ENCODE measurements around the gene CMTM6. TPM values are rescaled to one million over a fixed set of nuclear protein-coding genes. Genes with fewer than 3 reads are reported as not detected.
A peak's percentile ranks its signal among the peaks of the same experiment; 100 is the strongest.
"Not testable (repeated sequence)": the region's sequence is repeated elsewhere in the genome, so short reads cannot be mapped to it uniquely, and the experiment has no call there.

CMTM6 gene
- total RNA-seq, 2 donors from 2014 or later: 56.6 to 69.6 TPM

DNA sequence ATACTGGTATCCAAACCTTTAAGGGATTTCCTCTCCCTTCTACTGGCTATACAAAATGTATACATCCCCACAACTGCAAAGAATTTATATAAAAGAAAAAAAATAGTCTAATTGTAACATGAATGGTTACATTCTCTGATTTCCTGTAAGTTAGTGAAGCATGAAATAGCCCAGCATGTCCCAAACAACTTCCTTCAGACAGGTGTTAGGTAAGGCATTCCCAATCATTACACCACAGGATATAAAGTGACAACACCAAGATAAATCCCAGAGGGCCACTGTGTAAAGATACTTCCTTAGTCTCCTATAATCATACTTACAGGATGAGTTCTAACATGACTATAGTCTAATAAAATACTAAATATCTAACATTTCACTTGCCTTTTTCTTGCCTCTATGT, 7.6 kb downstream of the CMTM6 start:
- ATAC-seq (replicated peaks in 1 of 2): no peak
- peaks cover 5 to 8% of the 10 kb centered on the region in 2 donors for H3K36me3 Mint-ChIP-seq (ENCODE audit: insufficient read depth in 2 of 2)
- DNase-seq: no peak
- H3K4me1 Mint-ChIP-seq (ENCODE audit: low read depth): peaks cover 36% of the 10 kb centered on the region
- H3K27me3 Mint-ChIP-seq (ENCODE audit: low read depth): no peaks in the 10 kb centered on the region
- no peaks in the 10 kb centered on the region for H3K9me3 Mint-ChIP-seq
- H3K27ac Mint-ChIP-seq: no peak overlapping the region
- peak overlapping the region in 1 of 2 donors; percentile 26 for H3K4me3 Mint-ChIP-seq

DNA sequence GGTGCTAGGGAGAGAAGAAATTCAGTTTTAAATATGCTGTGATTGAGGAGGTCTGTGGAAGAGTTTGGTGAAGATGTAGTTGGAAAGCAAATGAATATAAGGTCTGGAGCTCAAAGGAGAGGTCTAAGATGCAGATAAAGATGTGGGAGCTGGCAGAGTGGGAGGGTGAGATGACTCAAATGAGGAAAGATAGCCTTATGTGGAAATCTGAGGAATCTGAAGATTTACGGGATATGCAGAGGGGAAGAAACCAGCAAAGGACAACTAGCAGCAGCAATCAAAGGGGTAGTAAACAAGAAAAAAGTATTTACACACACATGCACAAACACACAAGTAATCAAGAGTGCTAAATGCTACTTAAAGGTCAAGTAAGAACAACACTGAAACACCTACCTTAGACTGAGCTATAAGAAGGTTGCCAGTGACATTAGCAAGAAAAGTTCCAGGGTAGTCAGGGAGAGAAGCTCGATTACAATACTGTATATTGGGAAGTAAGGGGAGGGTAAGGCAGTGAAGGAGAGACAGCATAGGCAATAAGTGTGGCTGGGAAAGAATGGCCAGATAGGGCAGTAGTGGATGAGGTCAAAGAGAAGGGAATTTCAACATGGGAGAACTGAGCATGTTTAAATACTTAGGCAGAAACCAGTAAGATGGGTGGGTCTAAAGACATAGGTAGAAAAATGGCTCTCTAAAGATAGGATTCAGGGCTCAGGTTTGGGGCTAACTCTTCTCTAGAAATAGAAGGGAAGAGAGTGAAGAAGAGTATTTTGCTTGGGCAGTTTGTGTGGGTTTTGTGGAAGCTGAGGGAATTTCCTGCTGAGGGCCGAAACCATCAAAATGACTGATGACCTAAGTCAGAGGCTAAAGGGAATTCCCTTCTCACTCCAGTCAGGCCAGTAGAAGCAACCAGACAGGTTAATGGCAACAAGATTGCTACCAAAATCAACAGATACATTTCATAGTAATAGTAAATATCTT, 8.9 kb downstream of the CMTM6 start:
- Mint-ChIP-seq H3K4me1 (ENCODE audit: low read depth) (peaks cover 27% of the 10 kb centered on the region), H3K4me3 (no peak overlapping the region), H3K36me3 (ENCODE audit: insufficient read depth in 2 of 2) (peaks cover 5 to 8% of the 10 kb centered on the region in 2 donors), H3K9me3 (no peaks in the 10 kb centered on the region), H3K27me3 (ENCODE audit: low read depth) (no peaks in the 10 kb centered on the region), H3K27ac (no peak overlapping the region)
- ATAC-seq (replicated peaks in 1 of 2) (peak; percentile 76 to 80), DNase-seq (peak; percentile 31 to 40)

DNA sequence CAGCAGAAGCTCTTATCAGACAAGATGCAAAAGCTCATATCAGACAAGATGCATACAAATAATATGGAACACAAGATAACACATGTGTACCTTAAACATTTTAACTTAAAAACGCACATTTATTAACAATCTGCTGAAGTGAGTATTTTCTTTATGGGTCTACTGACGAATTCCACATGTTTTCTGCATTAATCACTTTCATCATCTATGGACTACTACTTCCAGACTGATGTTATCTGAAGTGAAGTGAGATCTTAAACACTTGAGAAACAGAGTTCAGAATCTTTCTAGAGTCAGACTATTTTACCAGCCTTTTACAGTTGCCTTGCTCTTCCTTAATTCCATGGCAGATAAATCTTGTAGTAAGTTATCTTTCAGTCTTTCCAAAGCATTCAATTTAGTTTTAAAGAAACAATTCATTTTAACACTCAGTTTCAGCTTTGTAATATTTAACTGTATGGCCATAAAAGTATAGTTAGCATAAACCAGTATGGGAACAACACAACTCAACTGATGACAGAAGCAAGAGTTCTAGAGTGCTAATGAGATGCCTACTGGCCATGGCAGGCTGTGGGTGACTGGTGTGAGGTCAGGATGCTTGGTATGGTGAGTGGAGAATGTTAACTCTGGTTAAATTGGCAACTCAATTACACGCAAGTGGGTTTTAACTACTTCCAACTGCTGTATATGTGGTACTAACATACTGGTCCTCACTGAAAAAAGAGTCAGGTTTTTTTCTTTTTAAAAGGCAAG, 9.8 kb downstream of the CMTM6 start:
- no peaks in the 10 kb centered on the region for H3K9me3 Mint-ChIP-seq
- ATAC-seq (replicated peaks in 1 of 2) (peak in 1 of 2 donors; percentile 35), DNase-seq (no peak)
- H3K4me3 Mint-ChIP-seq: no peak overlapping the region
- no peaks in the 10 kb centered on the region for H3K27me3 Mint-ChIP-seq (ENCODE audit: low read depth)
- H3K36me3 Mint-ChIP-seq (ENCODE audit: insufficient read depth in 2 of 2): peaks cover 3 to 15% of the 10 kb centered on the region in 2 donors
- H3K27ac Mint-ChIP-seq: no peak overlapping the region
- H3K4me1 Mint-ChIP-seq (ENCODE audit: low read depth): peaks cover 21% of the 10 kb centered on the region

DNA sequence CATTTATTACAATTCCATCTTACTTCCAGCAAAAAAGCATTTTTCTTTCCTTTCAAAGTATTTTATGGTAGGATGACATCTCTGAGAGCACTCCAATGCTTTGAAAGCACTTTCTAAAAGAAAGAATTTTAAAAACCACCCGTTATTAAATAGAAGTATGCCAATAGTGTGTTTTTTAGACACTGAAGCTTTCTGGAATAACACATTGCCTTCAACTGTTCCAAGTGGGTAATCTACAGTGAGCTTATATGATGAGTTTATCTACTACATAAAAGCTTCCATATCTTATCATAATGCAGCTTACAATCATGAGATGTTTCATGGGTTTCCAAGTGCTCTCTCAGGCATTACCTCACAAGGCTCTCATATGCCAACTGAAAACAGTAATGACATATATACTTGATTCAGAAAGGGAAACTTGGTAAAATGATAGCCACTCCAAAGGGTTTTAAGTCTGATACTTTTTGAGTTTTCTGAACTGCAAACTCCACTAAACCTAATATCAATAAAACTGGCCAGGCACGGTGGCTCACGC, 14.1 kb downstream of the CMTM6 start:
- ATAC-seq (replicated peaks in 1 of 2): peak in 1 of 2 donors; percentile 41
- no peak overlapping the region for H3K4me3 Mint-ChIP-seq
- no peaks in the 10 kb centered on the region for H3K9me3 Mint-ChIP-seq
- H3K27me3 Mint-ChIP-seq (ENCODE audit: low read depth): no peaks in the 10 kb centered on the region
- H3K4me1 Mint-ChIP-seq (ENCODE audit: low read depth): peaks cover 22% of the 10 kb centered on the region
- peaks cover 6 to 34% of the 10 kb centered on the region in 2 donors for H3K36me3 Mint-ChIP-seq (ENCODE audit: insufficient read depth in 2 of 2)
- H3K27ac Mint-ChIP-seq: no peak overlapping the region
- no peak for DNase-seq

DNA sequence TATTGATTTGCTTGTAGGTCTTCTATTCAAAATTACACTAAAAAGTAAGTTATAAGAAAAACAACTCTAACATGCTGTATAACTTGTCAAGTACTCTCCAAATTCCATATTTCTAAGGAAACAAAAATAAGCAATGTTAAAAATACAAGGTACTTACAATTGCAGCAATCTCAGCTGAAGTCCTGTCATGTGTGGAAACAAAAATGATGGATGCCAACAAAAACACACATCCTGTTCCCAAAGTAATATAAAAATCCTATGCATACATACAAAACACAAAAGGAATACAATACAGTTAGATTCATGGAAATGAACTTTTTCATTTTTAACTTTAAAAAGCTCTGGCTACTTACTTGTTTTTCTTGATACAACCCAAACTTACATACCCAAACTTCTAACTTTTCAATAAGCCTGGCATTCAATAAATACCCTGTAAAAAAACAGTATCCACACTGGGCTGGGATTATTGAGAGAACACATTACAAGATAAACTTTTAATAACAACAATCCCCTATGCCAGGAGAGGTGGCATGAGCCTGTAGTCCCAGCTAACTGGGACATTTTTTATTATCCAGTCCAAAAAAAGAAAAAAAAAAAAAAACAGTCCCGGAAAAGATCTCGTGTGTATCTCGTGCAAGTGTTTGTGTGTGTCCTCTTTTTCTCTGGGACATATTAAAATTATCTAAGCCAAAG, 14.7 kb downstream of the CMTM6 start:
- no peaks in the 10 kb centered on the region for H3K27me3 Mint-ChIP-seq (ENCODE audit: low read depth)
- H3K36me3 Mint-ChIP-seq (ENCODE audit: insufficient read depth in 2 of 2): peaks cover 6 to 34% of the 10 kb centered on the region in 2 donors
- DNase-seq: no peak
- H3K27ac Mint-ChIP-seq: peak overlapping the region; percentile 38
- peaks cover 22% of the 10 kb centered on the region for H3K4me1 Mint-ChIP-seq (ENCODE audit: low read depth)
- no peak overlapping the region for H3K4me3 Mint-ChIP-seq
- ATAC-seq (replicated peaks in 1 of 2): no peak
- no peaks in the 10 kb centered on the region for H3K9me3 Mint-ChIP-seq

DNA sequence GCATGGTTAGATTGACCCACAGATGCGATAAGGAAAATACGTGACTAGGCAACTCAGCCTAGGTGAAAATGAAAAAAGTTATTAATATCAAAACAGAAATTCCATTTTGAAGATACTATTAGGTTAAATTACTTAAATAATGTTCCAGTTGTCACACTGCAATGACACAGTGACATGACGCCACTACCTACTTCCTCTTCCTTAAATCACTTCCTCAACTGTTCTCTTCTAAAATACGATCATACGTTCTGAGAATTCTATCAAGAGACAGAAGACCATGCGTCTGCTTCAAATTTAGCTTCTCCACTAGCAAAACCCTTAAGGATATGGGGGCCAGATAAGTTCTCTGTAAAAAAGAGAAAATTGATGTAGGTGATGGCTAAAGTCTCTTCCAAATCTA, 18.2 kb downstream of the CMTM6 start:
- DNase-seq (no peak), ATAC-seq (replicated peaks in 1 of 2) (no peak)
- H3K36me3 Mint-ChIP-seq (ENCODE audit: insufficient read depth in 2 of 2): peaks cover 11 to 49% of the 10 kb centered on the region in 2 donors
- H3K27ac Mint-ChIP-seq: peak overlapping the region; percentile 47
- H3K9me3 Mint-ChIP-seq: no peaks in the 10 kb centered on the region
- peaks cover 35% of the 10 kb centered on the region for H3K4me1 Mint-ChIP-seq (ENCODE audit: low read depth)
- H3K27me3 Mint-ChIP-seq (ENCODE audit: low read depth): no peaks in the 10 kb centered on the region
- no peak overlapping the region for H3K4me3 Mint-ChIP-seq

DNA sequence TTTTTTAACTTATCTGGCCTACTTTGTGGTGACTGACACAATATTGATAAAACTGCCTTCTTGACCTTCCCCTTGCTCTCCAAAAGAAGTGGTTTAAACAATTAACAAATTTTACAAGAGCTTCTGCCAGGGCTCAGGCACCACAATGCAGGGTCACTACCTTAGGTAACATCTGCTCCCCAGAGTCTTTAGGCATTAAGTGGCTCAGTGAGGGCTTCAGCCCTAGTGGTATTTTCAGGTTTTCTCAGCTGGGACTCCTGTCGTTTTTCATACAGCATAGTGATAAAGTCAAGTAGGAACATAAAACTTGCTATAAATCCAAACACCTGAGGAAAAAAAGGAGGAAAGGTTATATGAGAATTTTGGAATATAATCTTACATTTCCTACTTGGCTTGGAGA, 18.9 kb downstream of the CMTM6 start:
- no peak overlapping the region for H3K4me3 Mint-ChIP-seq
- H3K4me1 Mint-ChIP-seq (ENCODE audit: low read depth): peaks cover 35% of the 10 kb centered on the region
- ATAC-seq (replicated peaks in 1 of 2) (no peak), DNase-seq (no peak)
- no peaks in the 10 kb centered on the region for H3K9me3 Mint-ChIP-seq
- H3K36me3 Mint-ChIP-seq (ENCODE audit: insufficient read depth in 2 of 2): peaks cover 11 to 49% of the 10 kb centered on the region in 2 donors
- no peaks in the 10 kb centered on the region for H3K27me3 Mint-ChIP-seq (ENCODE audit: low read depth)
- H3K27ac Mint-ChIP-seq: no peak overlapping the region

DNA sequence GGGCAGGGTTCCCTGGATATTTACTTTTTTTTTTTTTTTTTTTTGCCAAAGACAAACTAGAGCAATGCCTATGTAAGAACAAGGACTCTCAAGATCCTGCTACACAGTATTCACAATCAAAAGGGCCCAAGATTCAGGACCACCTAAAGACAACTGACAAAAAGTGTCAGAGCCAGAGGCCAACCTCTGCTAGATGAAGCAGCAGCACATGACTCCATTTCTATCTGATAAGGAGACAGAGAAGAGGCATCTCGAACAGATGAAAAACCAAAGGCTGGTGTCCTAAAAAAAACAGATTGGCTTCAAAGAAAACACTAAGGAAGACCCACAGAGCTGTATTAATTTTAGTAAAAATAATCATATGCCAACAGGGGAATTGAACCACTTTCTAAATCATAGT, 20.0 kb downstream of the CMTM6 start:
- peaks cover 16 to 44% of the 10 kb centered on the region in 2 donors for H3K36me3 Mint-ChIP-seq (ENCODE audit: insufficient read depth in 2 of 2)
- ATAC-seq (replicated peaks in 1 of 2) (no peak), DNase-seq (no peak)
- no peaks in the 10 kb centered on the region for H3K9me3 Mint-ChIP-seq
- H3K27ac Mint-ChIP-seq: peak overlapping the region; percentile 7
- no peaks in the 10 kb centered on the region for H3K27me3 Mint-ChIP-seq (ENCODE audit: low read depth)
- H3K4me3 Mint-ChIP-seq: no peak overlapping the region
- H3K4me1 Mint-ChIP-seq (ENCODE audit: low read depth): peaks cover 42% of the 10 kb centered on the region

DNA sequence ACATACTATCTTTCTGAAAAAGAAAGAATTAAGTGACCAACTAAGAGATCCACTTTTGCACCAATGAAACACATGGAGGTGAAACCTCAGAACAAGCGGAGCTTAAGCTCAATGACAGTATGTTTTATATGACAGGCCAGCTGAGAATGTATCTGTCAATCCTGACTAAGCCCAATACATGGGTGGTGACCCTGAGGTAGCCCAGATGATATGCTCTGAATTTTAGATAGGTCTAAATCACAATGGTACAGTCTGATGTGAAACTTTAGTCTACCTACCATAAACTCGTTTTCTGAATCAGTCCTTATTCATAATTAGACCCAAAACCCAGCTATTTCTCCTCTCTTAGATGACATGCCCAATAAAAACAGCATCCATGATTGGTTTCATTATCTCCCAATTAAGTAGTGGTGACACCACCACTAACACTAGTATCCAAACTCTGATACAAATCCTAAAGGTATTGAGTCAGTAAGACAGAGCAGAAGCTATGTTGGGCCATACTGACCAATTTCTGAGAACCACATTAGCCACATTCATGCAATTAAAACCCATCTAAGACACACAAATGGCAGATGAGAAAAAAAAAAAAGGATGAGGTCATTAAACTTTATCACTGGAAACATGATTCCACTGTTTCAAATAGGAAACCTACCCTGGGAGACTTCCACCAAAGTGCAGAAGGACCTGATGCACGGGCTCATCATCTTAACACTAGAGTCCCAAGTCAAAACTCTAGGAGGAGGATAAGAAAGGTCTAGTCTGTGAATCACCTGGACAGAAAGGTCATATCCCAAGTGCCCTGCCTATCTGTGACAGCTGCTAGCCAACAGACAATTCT, 20.6 kb downstream of the CMTM6 start:
- Mint-ChIP-seq H3K9me3 (no peaks in the 10 kb centered on the region), H3K27ac (peak overlapping the region; percentile 25), H3K27me3 (ENCODE audit: low read depth) (no peaks in the 10 kb centered on the region), H3K36me3 (ENCODE audit: insufficient read depth in 2 of 2) (peaks cover 16 to 40% of the 10 kb centered on the region in 2 donors), H3K4me3 (peak overlapping the region in 1 of 2 donors; percentile 27), H3K4me1 (ENCODE audit: low read depth) (peaks cover 42% of the 10 kb centered on the region)
- no peak for DNase-seq
- ATAC-seq (replicated peaks in 1 of 2): peak; percentile 80 to 89

DNA sequence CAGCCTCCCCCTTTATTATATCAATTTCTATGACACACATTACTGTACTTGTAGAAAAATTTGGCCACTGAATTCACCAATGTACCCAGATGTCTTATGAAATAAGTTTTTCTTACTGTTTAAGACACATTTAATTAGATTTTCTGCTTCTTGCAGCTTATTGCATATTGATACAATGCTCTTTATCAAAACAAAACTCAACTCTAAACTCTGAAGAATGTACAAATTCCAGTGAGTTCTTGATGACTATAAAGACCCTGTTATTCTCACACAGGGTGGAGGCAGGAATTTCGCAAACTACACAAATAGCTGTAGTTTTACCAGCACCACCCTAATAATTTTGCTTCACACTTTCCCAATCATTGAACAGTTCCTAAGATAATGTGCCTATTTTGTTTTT, 22.0 kb downstream of the CMTM6 start:
- H3K27ac Mint-ChIP-seq: no peak overlapping the region
- H3K36me3 Mint-ChIP-seq (ENCODE audit: insufficient read depth in 2 of 2): peaks cover 15 to 39% of the 10 kb centered on the region in 2 donors
- H3K4me3 Mint-ChIP-seq: no peak overlapping the region
- ATAC-seq (replicated peaks in 1 of 2) (no peak), DNase-seq (no peak)
- H3K9me3 Mint-ChIP-seq: no peaks in the 10 kb centered on the region
- H3K4me1 Mint-ChIP-seq (ENCODE audit: low read depth): peaks cover 37% of the 10 kb centered on the region
- H3K27me3 Mint-ChIP-seq (ENCODE audit: low read depth): no peaks in the 10 kb centered on the region

DNA sequence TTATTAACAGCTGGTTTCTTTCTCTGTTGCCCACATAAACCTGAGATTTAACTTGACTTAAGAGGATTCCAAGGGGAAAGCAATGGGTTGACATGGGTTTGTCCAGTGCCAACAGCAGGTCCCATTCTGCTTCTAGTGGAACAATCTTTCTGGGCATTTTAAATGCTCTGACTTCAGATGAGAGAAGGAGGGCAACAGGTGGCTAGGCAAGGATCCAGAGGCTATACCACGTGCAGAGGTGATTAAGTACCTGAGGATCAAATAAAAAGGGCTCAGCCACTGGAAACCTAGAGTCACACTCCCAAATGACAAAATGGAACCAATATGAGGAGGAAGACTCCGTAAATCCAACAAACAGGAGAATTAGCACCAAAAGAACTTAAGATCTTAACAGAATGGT, 28.5 kb downstream of the CMTM6 start:
- Mint-ChIP-seq H3K27ac (peak overlapping the region; percentile 52), H3K36me3 (ENCODE audit: insufficient read depth in 2 of 2) (peaks cover 15 to 19% of the 10 kb centered on the region in 2 donors), H3K27me3 (ENCODE audit: low read depth) (no peaks in the 10 kb centered on the region), H3K9me3 (peaks cover 0 to 3% of the 10 kb centered on the region in 2 donors), H3K4me1 (ENCODE audit: low read depth) (peaks cover 41% of the 10 kb centered on the region), H3K4me3 (no peak overlapping the region)
- DNase-seq (no peak), ATAC-seq (replicated peaks in 1 of 2) (no peak)

DNA sequence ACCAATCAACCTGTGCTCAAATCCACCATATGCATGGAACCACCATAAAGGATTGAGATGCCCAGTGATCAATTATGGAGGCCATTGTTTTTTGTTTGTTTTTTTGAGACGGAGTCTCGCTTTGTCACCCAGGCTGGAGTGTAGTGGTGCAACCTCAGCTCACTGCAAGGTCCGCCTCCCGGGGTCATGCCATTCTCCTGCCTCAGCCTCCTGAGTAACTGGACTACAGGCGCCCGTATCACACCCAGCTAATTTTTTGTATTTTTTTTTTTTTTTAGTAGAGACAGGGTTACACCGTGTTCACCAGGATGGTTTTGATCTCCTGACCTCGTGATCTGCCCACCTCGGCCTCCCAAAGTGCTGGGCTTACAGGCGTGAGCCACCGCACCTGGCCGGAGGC, 30.5 kb downstream of the CMTM6 start:
- not testable (repeated sequence) for ATAC-seq (replicated peaks in 1 of 2); H3K9me3 Mint-ChIP-seq; H3K27me3 Mint-ChIP-seq (ENCODE audit: low read depth); DNase-seq
- Mint-ChIP-seq H3K4me1 (ENCODE audit: low read depth) (peaks cover 49% of the 10 kb centered on the region), H3K27ac (peak overlapping the region; percentile 76), H3K36me3 (ENCODE audit: insufficient read depth in 2 of 2) (peaks cover 13 to 14% of the 10 kb centered on the region in 2 donors), H3K4me3 (peak overlapping the region in 1 of 2 donors; percentile 15)
